ENCODE measurements around the gene PTCH1. TPM values are rescaled to one million over a fixed set of nuclear protein-coding genes. Genes with fewer than 3 reads are reported as not detected.

The PTCH1 gene
- total RNA-seq (2022; extraction: Qiagen RNA extraction; ENCODE audit: low read depth), result 1.7 to 3.5 TPM (median 2.6 TPM) in 5 replicates

DNA sequence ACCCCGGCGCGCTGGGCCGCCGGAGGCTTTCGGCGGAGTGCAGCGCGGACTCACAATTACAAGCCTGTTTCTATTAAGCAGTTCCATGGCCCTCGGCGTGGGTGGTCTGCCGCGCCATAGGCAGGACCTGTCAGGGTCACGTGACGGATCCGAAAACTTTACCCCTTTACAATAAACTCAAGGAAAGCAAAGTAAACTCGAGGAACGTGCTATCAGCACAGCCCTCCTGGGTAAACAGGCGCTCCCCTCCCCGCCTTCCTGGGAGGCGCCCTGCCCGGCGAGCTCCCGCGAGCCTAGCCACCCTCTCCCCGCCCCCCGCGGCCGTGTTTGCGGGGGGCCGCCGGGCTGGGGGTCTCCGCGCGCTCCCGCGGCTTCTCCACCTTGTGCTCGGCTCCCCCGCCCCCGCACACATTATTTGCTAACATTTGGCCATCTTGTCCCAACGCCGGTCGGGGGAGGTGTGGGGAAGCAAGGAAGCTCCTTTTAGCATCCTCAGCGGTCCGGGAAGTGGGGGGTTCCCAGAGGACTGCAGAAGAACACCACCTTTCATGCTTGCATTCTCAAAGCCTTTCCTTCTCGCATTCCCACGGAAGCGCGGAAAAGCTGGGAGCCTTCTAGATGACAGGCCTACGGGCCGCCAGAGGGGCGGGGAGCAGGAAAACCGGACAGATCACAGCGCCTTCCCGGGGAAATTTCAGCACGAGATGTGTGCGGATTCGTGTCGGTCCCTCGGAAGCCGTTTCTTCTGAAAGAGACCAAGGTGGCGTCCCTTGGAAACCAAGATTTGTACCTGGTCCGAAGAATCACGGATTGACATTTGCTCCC is at the start of gene PTCH1:
Gene PTCH1 (minus strand): TSS at position 238 of the 825 bp plus-strand sequence.

Other genes with a start within 250 kb of the PTCH1 start
- 10.7 to 11.7 TPM (median 11.4 TPM) in 5 replicates for gene FANCC, start 199.3 kb downstream of the PTCH1 start, total RNA-seq (2022; extraction: Qiagen RNA extraction; ENCODE audit: low read depth)

Data from A549 treated with CpdA at 1 μM for 4 hours (cell line).